Activated CD4-positive, alpha-beta T cell treated with anti-CD3 and anti-CD28 coated beads, Interleukin-2, amount 50 U/mL, for 16 hours (primary cell): ENCODE results near the gene JOSD2.
A peak's percentile ranks its signal among the peaks of the same experiment; 100 is the strongest.
"Not testable (repeated sequence)": the region's sequence is repeated elsewhere in the genome, so short reads cannot be mapped to it uniquely, and the experiment has no call there.

Source experiments
- DNase-seq: peaks from one replicate; pipeline ENCODE4 v3.0.0-alpha.2; 2020

The JOSD2 gene

DNA sequence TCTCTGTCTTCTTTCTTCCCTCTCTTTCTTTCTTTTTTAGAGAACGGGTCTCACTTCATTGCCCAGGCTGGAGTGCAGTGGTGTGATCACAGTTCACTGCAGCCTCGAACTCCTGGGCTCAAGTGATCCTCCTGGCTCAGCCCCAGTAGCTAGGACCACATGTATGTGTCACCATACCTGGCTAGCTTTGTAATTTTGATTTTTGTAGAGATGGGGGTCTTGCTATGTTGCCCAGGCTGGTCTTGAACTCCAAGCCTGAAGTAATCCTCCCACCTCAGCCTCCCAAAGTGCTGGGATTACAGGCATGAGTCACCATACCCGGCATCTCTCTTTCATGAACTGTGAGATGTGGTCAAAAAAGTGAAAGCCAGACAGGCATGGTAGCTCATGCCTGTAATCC is 37.7 kb downstream of the JOSD2 start:
- DNase-seq = not testable (repeated sequence)

DNA sequence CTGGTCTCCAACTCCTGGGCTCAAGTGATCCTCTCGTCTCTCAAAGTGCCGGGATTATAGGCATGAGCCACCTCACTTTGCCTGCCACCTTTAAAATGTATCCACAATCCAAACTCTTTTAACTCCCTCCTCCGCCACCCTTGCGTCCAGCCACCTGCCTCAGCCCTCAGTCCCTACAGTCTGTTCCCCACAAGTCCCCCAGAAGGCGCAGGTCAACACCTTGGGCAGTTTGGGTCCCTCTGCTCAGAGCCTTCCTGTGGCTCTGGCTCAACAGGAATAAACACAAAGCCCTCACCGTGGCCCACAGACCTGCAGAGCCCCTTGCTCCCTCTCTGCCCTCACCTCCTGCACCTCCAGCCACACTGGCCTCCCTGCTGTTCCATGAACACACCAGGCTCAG is 42.2 kb downstream of the JOSD2 start:
- DNase-seq = no peak

- DNase-seq = no peak
Measured at GRCh38 chr19:50467566-50467965, 43.4 kb downstream of the JOSD2 start.

- DNase-seq = no peak
Measured at GRCh38 chr19:50466706-50467039, 44.3 kb downstream of the JOSD2 start.

DNA sequence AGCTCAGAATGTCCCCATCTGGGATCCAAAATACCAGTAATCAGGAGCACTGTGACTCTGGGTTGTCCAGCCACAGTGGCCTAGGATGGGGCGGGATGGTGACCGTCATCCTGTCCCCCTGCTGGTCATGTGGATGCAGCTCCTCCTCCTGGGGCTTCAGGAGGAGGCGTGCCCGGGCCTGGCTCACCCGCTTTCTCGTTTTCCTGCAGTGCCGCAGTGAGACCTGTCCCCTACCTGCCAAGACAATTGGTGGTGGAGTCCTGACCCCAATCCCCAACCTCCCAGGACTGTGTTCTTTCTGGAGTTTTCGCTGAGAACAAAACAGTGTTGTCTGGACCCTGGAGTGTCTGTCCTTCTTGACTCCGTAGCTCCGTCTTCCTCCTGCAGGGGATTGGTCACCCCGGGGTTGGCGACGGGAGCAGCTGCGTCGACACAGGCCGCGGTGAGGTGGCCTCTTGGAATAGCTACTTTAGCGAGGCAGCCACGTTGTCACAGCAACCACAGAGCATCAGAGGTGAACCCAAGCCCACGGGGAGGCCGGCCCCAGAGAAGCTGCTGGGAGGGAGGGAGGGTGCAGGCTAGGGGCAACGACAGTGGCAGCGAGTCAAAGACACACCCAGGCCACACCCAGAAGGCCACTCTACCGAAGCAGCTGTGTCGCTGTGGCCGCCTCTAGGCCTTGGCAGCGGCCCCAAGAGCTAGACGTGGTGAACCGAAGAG is 44.8 kb downstream of the JOSD2 start:
- no peak for DNase-seq

GRCh38 chr19:50465000-50465399 is 46.0 kb downstream of the JOSD2 start:
- no peak for DNase-seq

DNA sequence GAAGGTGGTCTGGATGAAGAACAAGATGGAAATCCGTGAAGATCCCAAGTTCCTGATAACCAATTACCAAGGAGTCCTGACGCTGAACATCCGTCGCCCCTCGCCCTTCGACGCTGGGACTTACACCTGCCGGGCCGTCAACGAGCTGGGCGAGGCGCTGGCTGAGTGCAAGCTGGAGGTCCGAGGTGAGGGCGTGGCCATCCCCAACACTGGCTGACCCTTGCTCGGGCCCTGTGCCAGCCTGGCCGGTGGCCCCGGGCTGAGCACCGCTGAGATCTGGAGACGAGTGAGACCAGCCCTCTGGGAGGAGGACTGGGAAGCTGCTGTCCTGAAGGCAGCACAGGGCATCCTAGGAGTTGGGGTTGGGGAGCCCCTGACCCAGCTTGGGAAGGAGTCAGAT is 46.6 kb downstream of the JOSD2 start:
- no peak for DNase-seq

DNA sequence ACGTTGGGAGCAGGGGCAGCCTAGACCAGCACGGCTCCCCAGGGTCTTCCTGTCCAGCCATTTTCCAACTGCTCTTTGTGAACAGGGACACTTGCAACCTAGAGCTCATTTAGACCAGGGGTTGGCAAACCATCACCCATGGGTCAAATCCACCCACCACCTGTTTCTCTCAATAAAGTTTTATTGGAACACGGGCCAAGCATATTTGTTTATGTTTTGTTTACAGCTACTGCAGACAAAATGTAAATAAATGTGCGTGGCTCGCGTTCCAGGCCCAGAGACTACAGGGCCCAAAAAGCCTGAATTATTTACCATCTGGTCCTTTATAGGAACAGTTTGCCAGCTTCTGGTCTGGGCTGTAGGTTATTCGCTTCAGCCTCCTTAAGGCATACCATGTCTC is 48.0 kb downstream of the JOSD2 start:
- DNase-seq = no peak

GRCh38 chr19:50461066-50461875 is 49.7 kb downstream of the JOSD2 start:
- DNase-seq = peak; percentile 74

- peak; percentile 68 for DNase-seq
Measured at GRCh38 chr19:50460161-50460765, 50.7 kb downstream of the JOSD2 start.

- no peak for DNase-seq
Measured at GRCh38 chr19:50459638-50460037, 51.4 kb downstream of the JOSD2 start.

- no peak for DNase-seq
Measured at GRCh38 chr19:50459067-50459456, 51.9 kb downstream of the JOSD2 start.

DNA sequence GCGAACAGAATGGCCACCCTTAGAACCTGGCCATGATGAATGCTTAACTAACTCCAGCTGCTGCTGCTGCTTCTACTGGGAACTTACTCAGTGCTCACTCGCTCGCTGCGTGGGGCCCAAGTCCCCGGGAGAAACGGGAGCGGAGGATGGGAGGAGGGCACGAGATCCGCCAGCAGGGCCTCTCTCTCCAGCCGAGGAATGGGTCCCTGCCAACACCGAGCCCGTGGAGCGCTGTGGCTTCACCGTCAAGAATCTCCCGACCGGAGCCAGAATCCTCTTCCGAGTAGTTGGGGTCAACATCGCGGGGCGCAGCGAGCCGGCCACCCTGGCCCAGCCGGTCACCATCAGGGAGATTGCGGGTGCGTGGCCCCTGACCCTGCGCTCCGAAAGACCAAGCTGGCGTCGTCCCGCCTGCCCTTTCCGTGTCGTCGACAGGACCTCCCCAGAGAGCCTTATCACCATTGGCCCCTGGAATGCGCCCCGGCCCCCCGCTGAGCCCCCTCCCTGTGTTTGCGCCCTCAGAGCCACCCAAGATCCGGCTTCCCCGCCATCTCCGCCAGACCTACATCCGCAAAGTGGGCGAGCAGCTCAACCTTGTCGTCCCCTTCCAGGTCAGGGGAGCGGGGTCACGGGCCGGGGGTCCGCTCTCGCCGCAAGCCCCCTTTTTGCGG is 52.5 kb downstream of the JOSD2 start:
- DNase-seq = no peak

DNA sequence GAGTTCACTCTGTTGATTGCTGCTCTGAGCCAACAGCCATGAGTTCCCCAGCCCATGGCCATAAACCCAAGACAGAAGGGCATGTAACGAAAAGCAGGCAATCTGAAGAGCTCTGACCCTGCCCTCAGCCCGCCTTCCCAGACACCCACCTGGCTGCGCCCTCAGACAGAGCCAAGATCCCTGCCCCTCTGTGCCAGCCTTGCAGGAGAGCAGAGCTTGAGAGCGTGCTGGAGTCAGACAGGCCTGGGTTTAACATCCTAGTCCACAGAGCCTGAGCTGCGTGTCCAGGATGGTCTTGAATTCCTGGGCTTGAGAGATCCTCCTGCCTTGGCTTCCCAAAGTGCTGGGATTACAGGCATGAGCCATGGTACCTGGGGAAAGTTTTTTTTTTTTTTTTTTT is 53.7 kb downstream of the JOSD2 start:
- DNase-seq = no peak
